DOHH2 (cell line): ENCODE results near the gene TFAP2B.

ENCODE experiments used
- H3F3A ChIP-seq: fragments of 200-600 bp; sonication (generic), shearing (Covaris generic); 2 replicates; pipeline ENCODE4 v1.6.0; 2016; ENCODE audit warnings: antibody characterized with exemption, mild to moderate bottlenecking; ENCODE audit not compliant: control insufficient read depth, insufficient read depth
- H3K27ac ChIP-seq: fragments of 200-600 bp; sonication (generic); 2 replicates; pipeline ENCODE4 v1.5.1; 2014; ENCODE audit warnings: low read depth, mild to moderate bottlenecking, low read length, moderate library complexity
- H3K27me3 ChIP-seq: fragments of 200-600 bp; sonication (generic); 2 replicates; pipeline ENCODE4 v1.6.1; 2014; ENCODE audit warnings: mild to moderate bottlenecking, low read length, mixed read lengths; ENCODE audit not compliant: control insufficient read depth
- H3K36me3 ChIP-seq: fragments of 200-600 bp; sonication (generic); 2 replicates; pipeline ENCODE4 v1.6.1; 2014; ENCODE audit warnings: mild to moderate bottlenecking, low read length, moderate library complexity, mixed read lengths; ENCODE audit not compliant: control insufficient read depth
- H3K4me1 ChIP-seq: fragments of 200-600 bp; sonication (generic); 2 replicates; pipeline ENCODE4 v1.6.1; 2014; ENCODE audit warnings: mild to moderate bottlenecking, low read length, mixed read lengths; ENCODE audit not compliant: control insufficient read depth
- H3K4me2 ChIP-seq: fragments of 200-600 bp; sonication (generic); 2 replicates; pipeline ENCODE4 v1.6.0; 2014; ENCODE audit warnings: mild to moderate bottlenecking, low read length, moderate library complexity
- H3K4me3 ChIP-seq: fragments of 200-600 bp; sonication (generic); 2 replicates; pipeline ENCODE4 v1.5.1; 2014; ENCODE audit warnings: mild to moderate bottlenecking, low read length, mixed read lengths
- H3K79me2 ChIP-seq: fragments of 200-600 bp; sonication (generic); 2 replicates; pipeline ENCODE4 v1.6.1; 2014; ENCODE audit warnings: mild to moderate bottlenecking, low read length, mixed read lengths; ENCODE audit not compliant: control insufficient read depth
- H3K9me2 ChIP-seq: fragments of 200-600 bp; sonication (generic); replicated peaks from 2 replicates; pipeline ENCODE4 v1.6.1; 2014; ENCODE audit warnings: mild to moderate bottlenecking, low read length, mixed read lengths; ENCODE audit not compliant: control insufficient read depth
- H3K9me3 ChIP-seq: fragments of 200-600 bp; sonication (generic); 2 replicates; pipeline ENCODE4 v1.6.1; 2014; ENCODE audit warnings: antibody characterized with exemption, low read length, mixed read lengths; ENCODE audit not compliant: control insufficient read depth, insufficient read depth
- H4K20me1 ChIP-seq: fragments of 200-600 bp; sonication (generic); 2 replicates; pipeline ENCODE4 v1.6.0; 2014; ENCODE audit warnings: low read depth, mild to moderate bottlenecking, antibody characterized with exemption, low read length, moderate library complexity; ENCODE audit not compliant: control insufficient read depth, insufficient read depth
- EZH2phosphoT487 ChIP-seq: fragments of 200-600 bp; sonication (generic); IDR thresholded peaks from 2 replicates; pipeline ENCODE4 v1.6.1; 2017; ENCODE audit warnings: borderline replicate concordance, mild to moderate bottlenecking, antibody characterized with exemption, low read length, moderate library complexity, mixed read lengths
- TF ChIP-seq, protein P1 (sequence below): fragments of 200-600 bp; sonication (generic); IDR thresholded peaks from one replicate; pipeline ENCODE4 v1.5.1; 2014; ENCODE audit warnings: antibody characterized with exemption, mild to moderate bottlenecking, low read depth, low read length; ENCODE audit not compliant: poor library complexity, severe bottlenecking

The TFAP2B gene

DNA sequence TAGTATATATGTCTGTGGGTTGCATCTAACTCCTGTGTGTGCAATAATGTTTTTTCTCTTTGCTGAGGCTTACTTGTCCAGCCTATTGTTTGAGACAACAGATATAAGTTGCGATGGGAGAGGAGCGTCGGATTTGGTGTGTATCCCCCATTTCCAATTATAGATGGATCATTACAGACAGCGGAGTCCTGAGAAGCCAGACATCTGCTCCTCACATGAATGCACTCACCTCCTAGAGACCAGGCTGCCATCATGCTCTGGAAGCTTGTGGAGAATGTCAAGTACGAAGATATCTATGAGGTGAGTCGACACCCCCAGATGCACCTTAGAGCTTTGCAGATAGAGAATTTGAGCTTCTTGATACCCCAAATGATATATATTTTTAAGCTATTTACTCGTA is at the start of gene TFAP2B:
Gene TFAP2B, plus strand, starts transcription at position 199 of the 400 bp plus-strand sequence. Its CDS starts 21 bp downstream, at position 220.
- H3K9me3 ChIP-seq: no peaks in the 10 kb centered on the region
- H3K4me3 ChIP-seq: no peak within 1 kb of the TSS
- H3K4me2 ChIP-seq: no peak within 1 kb of the TSS
- H3K79me2 ChIP-seq: no peaks in the 10 kb centered on the region
- no peak within 1 kb of the TSS for H3K27ac ChIP-seq
- no peak for TF ChIP-seq EZH2phosphoT487
- TF ChIP-seq, protein P1, sequence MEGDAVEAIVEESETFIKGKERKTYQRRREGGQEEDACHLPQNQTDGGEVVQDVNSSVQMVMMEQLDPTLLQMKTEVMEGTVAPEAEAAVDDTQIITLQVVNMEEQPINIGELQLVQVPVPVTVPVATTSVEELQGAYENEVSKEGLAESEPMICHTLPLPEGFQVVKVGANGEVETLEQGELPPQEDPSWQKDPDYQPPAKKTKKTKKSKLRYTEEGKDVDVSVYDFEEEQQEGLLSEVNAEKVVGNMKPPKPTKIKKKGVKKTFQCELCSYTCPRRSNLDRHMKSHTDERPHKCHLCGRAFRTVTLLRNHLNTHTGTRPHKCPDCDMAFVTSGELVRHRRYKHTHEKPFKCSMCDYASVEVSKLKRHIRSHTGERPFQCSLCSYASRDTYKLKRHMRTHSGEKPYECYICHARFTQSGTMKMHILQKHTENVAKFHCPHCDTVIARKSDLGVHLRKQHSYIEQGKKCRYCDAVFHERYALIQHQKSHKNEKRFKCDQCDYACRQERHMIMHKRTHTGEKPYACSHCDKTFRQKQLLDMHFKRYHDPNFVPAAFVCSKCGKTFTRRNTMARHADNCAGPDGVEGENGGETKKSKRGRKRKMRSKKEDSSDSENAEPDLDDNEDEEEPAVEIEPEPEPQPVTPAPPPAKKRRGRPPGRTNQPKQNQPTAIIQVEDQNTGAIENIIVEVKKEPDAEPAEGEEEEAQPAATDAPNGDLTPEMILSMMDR: no peak
- no peaks in the 10 kb centered on the region for H3K9me2 ChIP-seq
- H3K36me3 ChIP-seq: no peaks in the 10 kb centered on the region
- H3K4me1 ChIP-seq: peaks cover 4% of the 10 kb centered on the region; the same call in 1 of the 2 replicates
- H4K20me1 ChIP-seq: no peaks in the 10 kb centered on the region
- H3K27me3 ChIP-seq: peaks cover 37% of the 10 kb centered on the region
- H3F3A ChIP-seq: no peaks in the 10 kb centered on the region

GRCh38 chr6:50778696-50779095 is 40.0 kb upstream of the TFAP2B start:
- Histone ChIP-seq H3K4me3 (no peak overlapping the region), H3K4me2 (no peak overlapping the region), H3K27me3 (no peaks in the 10 kb centered on the region), H3F3A (no peaks in the 10 kb centered on the region), H3K4me1 (no peaks in the 10 kb centered on the region), H4K20me1 (no peaks in the 10 kb centered on the region), H3K79me2 (no peaks in the 10 kb centered on the region), H3K27ac (no peak overlapping the region), H3K9me3 (no peaks in the 10 kb centered on the region), H3K9me2 (no peaks in the 10 kb centered on the region), H3K36me3 (no peaks in the 10 kb centered on the region)
- TF ChIP-seq EZH2phosphoT487: no peak
- TF ChIP-seq, protein P1: no peak

- H3K4me1 ChIP-seq: no peaks in the 10 kb centered on the region
- no peaks in the 10 kb centered on the region for H3K36me3 ChIP-seq
- H3K27ac ChIP-seq: no peak overlapping the region
- no peaks in the 10 kb centered on the region for H3K27me3 ChIP-seq
- H3K9me3 ChIP-seq: no peaks in the 10 kb centered on the region
- no peak overlapping the region for H3K4me2 ChIP-seq
- H3K79me2 ChIP-seq: no peaks in the 10 kb centered on the region
- H3K4me3 ChIP-seq: no peak overlapping the region
- TF ChIP-seq, protein P1: no peak
- no peak for TF ChIP-seq EZH2phosphoT487
- no peaks in the 10 kb centered on the region for H3K9me2 ChIP-seq
- H4K20me1 ChIP-seq: no peaks in the 10 kb centered on the region
- H3F3A ChIP-seq: no peaks in the 10 kb centered on the region
Observed at GRCh38 chr6:50780382-50780781, 38.3 kb upstream of the TFAP2B start.
